ENCODE results near the gene KDM2B.

KDM2B gene

GRCh38 chr12:121383601-121384021, 197.2 kb downstream of the KDM2B start:
- Mint-ChIP-seq H3K36me3 (no peaks in the 10 kb centered on the region), H3K27ac (no peak overlapping the region), H3K27me3 (peaks cover 3% of the 10 kb centered on the region), H3K4me3 (no peak overlapping the region), H3K4me1 (ENCODE audit: low read depth) (no peaks in the 10 kb centered on the region), H3K9me3 (ENCODE audit: low read depth) (no peaks in the 10 kb centered on the region)

GRCh38 chr12:121379945-121380344, 200.9 kb downstream of the KDM2B start:
- Mint-ChIP-seq H3K9me3 (ENCODE audit: low read depth) (no peaks in the 10 kb centered on the region), H3K4me3 (no peak overlapping the region), H3K4me1 (ENCODE audit: low read depth) (no peaks in the 10 kb centered on the region), H3K36me3 (no peaks in the 10 kb centered on the region), H3K27me3 (peaks cover 6% of the 10 kb centered on the region), H3K27ac (no peak overlapping the region)
